GM12872 (cell line): ENCODE results near the gene HADHB.

Experiments used
- TF ChIP-seq, protein P1 (sequence below): IDR thresholded peaks from 3 replicates; pipeline ENCODE4 v1.5.1; 2011; ENCODE audit warnings: low read depth, mild to moderate bottlenecking, low read length, moderate library complexity; ENCODE audit not compliant: insufficient read depth

The HADHB gene

GRCh38 chr2:26270373-26270772, 25.6 kb downstream of the HADHB start:
- TF ChIP-seq, protein P1, sequence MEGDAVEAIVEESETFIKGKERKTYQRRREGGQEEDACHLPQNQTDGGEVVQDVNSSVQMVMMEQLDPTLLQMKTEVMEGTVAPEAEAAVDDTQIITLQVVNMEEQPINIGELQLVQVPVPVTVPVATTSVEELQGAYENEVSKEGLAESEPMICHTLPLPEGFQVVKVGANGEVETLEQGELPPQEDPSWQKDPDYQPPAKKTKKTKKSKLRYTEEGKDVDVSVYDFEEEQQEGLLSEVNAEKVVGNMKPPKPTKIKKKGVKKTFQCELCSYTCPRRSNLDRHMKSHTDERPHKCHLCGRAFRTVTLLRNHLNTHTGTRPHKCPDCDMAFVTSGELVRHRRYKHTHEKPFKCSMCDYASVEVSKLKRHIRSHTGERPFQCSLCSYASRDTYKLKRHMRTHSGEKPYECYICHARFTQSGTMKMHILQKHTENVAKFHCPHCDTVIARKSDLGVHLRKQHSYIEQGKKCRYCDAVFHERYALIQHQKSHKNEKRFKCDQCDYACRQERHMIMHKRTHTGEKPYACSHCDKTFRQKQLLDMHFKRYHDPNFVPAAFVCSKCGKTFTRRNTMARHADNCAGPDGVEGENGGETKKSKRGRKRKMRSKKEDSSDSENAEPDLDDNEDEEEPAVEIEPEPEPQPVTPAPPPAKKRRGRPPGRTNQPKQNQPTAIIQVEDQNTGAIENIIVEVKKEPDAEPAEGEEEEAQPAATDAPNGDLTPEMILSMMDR = no peak

DNA sequence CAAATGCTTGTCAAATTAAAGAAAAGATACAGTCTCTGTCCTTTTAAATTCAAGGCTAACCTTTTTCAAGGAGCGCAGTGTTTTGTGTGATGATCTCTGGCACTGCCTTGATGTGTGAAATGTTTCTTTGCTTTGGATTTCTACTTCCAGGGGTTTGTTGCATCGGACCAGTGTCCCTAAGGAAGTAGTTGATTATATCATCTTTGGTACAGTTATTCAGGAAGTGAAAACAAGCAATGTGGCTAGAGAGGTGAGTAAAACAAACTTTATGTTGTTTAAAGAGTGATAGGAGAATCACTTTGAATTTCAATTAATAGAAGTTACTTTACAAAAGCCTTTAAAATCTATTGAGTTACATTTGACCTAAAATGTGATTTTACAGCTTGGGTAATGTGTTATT, 28.8 kb downstream of the HADHB start:
- TF ChIP-seq, protein P1 = no peak

GRCh38 chr2:26274058-26274613, 29.4 kb downstream of the HADHB start:
- TF ChIP-seq, protein P1 = no peak

- TF ChIP-seq, protein P1 = no peak
Observed at GRCh38 chr2:26276484-26277227, 31.9 kb downstream of the HADHB start.

- TF ChIP-seq, protein P1 = no peak
Observed at GRCh38 chr2:26279886-26280285, 35.1 kb downstream of the HADHB start.

GRCh38 chr2:26281226-26281625, 36.5 kb downstream of the HADHB start:
- TF ChIP-seq, protein P1 = no peak

GRCh38 chr2:26283606-26284005, 38.9 kb downstream of the HADHB start:
- TF ChIP-seq, protein P1 = no peak
